OCI-LY3 (cell line): ENCODE data around the gene CCDC150.

ENCODE experiments used
- CTCF ChIP-seq: fragments of 200-600, 300-600 bp; sonication (generic); IDR thresholded peaks from 2 replicates; pipeline ENCODE4 v1.5.1; 2014; ENCODE audit warnings: antibody characterized with exemption, low read length, low read depth
- EZH2phosphoT487 ChIP-seq: fragments of 200-600 bp; shearing (Covaris generic); IDR thresholded peaks from 2 replicates; pipeline ENCODE4 v1.6.1; 2018; ENCODE audit warnings: antibody characterized with exemption, mixed run types, low read depth

GRCh38 chr2:196681510-196681909 is 42.0 kb downstream of the CCDC150 start:
- TF ChIP-seq CTCF (no peak), EZH2phosphoT487 (no peak)
